GM18861 (cell line): ENCODE results near the gene NF1.
A peak's percentile ranks its signal among the peaks of the same experiment; 100 is the strongest.
"Not testable (repeated sequence)": the region's sequence is repeated elsewhere in the genome, so short reads cannot be mapped to it uniquely, and the experiment has no call there.

ENCODE experiments used
- ATAC-seq: cut with Tn5 transposase; IDR thresholded peaks from one replicate; pipeline ENCODE4 v1.9.1; 2021; ENCODE audit not compliant: unreplicated experiment

The NF1 gene

DNA sequence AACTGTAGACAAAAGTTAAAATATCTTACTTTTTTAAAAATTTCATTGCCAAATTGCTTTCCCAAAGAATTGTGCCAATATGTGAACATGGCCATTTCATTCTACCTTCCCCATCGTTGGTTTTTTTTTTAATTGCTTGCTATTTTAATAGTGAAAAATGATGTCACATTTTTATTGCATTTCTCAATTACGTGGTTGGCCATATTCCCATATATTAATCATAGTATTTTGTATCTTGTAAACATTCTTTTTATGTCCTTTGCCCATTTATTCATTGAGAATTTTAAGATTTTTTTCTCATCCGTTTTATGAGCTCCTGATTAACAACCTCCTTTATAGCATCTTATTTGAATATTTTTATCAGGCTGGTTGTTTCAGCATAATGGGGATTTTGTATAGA, 195.0 kb downstream of the NF1 start:
- no peak for ATAC-seq

DNA sequence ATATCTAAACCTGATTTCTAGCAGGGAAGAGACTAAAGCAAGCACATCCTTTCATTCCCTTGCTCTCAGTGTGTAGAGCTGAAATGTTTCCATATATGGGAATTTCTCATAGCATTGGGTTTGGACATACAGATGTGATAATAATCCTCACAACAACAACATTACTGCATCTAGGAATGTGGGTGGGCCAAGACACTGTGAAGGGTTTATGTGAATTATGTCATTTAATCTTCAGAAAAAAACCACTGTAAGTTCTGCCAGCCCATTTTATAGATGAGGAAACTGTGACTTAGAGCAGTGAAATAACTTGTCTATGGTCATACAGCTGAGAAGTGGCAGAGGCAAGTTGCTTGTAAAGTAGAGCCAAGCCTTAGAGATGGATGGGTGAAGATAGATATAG, 197.0 kb downstream of the NF1 start:
- no peak for ATAC-seq

DNA sequence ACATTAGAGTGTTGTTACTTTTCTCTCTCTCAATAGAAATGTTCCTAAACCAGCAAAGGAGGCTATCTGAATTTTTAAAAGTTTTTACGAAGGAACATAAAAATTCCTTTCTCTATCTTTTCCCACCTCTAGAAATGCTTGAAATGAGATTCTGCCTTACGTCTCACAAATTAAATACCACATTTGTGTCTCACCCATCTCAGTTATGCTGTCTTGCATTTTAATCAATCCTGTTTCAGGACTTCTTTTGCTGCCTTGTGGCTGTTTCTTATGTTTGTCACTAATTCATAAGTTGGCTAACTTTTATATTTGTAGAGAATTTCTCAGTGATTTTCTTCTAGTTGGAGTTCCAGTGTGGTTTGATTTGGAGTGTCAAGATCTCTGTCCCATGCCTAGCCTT, 198.8 kb downstream of the NF1 start:
- no peak for ATAC-seq

DNA sequence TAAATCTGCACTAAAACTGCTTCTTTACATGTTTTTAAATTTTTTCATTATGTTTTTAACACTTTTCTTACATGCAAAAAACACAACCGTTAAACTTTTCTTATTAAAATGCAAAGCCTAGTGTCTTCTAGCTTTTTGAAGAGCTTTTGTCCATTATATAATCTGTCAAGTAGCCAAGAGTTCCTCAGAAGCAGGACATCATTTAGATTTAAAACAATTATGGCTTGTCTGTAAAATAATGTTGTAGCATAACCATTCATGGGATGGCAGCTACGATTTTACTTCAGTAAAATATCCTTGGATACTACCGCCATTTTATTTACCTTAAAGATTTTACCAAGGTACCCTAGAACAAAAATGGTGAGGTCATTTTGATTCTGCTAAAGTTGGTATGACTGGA, 199.5 kb downstream of the NF1 start:
- ATAC-seq = no peak

DNA sequence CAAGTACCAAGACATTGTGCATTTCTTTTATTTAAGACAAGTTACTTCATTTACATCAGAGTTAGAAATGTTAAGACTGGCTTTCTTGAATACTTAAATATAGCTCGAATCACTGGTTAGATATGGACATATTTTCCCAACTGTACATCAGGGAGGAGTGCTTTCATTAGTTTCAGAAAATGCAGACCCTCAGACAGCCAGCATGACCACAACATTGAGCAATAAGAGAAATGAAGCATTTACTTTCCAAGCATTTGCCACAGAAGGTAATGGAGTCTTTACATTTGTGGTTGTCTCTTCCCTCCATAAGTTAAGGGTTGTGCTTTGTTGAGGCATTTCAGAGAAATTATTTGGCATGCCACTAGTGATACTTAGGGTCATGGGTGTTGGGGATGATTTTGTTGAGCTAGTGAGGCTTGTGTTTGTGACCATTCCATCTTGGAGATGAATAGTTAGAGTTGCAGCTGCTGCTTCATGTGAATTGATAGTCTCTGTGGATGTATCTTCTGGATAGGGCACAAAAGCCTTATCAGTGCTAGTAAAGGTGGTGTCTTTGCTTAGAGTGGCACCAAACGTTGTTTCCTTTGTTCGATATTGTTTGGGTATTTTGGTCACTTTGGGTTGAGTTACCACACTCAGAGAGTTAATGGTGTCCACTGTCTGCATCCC, 200.2 kb downstream of the NF1 start:
- no peak for ATAC-seq

DNA sequence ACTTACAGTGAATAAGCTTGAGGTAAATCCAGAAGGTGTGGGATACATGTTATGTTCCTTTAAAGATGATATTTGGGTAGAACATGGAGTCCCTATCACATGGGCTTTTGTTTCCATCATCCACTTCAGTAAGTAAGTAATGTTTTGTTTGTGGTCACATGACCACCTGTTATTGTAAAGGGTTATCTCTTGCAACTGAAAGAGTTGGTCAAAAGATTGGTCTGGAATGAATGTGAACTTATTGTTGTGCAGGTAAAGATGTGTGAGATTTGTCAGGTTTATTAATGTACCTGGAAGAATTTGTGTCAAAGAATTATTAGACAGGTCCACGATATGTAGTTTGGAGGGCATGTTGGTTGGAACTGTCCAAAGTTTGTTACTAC, 200.7 kb downstream of the NF1 start:
- ATAC-seq = no peak

DNA sequence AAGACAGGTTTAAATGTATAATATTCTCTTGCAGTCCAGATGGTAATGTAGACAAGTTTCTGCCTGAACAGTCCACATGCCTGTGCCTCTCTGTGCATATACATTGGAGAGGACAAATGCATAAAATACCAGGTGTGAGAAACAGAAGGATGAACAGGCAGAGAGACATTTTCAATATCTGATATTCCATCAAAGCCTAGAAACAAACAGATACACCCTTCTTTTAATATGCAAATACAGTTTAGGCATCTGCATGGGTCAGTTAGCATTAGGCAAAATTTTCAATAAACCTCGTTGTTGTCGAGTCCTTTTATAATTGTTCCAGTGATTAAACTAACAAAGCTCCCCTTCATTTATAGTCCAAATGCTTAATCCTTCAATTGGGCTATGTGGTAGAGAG, 201.4 kb downstream of the NF1 start:
- ATAC-seq = no peak

DNA sequence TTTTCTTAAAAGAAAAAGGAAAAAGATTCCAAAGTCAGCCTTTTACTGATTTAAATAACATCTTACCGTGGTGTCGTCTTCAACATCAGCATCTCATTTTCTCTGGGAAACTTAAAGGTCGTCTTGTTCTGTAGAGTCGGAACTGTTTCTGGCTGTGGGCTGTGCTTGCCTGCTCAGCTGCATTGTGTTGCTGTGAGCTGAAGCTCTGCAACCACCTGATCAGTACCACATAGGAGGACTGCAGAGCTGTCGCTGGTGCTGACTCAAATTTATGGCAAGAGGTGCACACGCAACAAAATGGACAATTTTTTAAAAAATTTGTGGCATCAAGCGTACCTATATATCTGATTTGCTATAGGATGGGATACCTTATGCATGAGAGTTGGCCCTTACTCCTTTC, 202.3 kb downstream of the NF1 start, which contains the start of gene OMG:
Gene OMG, minus strand, starts transcription at position 150 of the 400 bp plus-strand sequence. CDS start 908 bp downstream, outside the sequence.
- no peak for ATAC-seq

DNA sequence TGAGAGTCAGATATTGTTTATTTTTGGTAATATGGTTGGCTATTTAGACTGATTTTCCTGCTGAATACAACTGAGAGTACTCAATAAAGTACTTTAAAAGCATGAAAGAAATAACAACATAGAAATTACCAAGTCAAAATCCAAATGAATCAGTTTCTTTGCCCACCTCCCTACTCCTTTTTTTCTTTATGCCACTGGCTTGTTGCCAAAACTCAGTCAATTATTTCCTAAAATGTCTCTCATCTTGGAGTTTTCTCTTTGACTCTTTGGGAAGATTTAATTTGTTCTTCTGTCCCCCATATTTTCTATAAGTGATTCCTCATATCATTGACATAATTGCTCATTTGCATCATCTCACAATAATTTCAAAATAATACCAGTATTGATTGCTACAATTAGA, 204.8 kb downstream of the NF1 start:
- no peak for ATAC-seq

DNA sequence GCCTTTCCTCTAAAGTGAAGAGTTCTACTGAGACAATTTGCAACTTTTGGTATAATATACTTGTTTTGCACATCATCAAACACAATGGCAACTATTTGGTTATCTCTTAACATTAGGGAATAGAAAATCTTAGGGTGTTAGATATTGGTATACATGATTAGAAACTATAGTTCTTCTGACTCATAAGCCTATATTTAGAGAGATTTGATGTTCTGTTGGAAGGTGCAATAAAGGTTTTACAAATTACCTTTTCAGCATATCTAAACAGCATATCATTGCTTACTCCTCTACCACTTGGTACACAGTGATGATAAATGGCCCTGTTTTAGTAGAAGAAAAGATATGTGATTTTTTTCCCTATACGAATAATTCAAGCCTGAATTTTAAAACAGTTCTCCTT, 212.9 kb downstream of the NF1 start:
- ATAC-seq = no peak

DNA sequence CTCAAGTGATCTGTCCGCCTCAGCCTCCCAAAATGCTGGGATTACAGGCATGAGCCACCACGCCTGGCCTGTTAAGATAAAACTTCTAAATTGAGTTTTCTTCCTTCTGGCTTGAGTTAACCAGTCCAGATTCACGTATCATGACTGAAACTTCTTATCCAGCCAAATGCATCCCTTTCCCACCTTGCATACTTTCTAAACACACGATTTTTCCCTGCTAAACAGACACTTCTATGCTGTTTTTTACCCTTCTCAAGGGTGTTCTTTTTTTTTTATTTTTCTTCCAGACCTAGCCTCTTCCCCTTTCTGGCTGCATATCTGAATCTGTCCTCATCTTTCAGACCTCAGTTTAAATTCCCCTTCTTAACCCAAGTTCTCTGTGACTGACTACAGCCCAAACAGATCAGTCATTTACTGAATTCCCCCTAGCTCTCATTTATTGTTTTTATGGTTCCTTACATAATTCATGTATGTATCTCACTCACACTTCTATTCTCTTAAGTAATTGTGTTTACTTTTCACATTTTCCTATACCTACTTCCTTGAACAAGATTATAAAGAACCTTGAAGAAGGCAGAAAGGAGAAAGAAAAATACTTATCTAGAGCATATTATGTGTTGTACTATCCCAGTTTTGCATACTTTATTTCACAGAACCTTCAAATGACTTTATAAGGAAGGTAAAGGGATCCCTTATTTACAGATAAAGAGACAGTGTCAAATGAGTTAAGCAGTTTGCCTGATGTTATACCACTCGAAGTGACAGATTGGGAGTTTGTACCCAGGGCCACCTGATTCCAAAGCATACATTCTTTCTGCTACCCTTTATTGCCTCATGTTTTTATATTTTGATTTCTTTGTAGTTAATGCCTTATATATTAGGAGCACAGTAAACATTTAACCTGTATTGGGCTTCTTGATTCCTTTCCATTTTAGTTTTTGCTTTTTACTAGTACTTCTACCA, 213.9 kb downstream of the NF1 start:
- no peak for ATAC-seq

DNA sequence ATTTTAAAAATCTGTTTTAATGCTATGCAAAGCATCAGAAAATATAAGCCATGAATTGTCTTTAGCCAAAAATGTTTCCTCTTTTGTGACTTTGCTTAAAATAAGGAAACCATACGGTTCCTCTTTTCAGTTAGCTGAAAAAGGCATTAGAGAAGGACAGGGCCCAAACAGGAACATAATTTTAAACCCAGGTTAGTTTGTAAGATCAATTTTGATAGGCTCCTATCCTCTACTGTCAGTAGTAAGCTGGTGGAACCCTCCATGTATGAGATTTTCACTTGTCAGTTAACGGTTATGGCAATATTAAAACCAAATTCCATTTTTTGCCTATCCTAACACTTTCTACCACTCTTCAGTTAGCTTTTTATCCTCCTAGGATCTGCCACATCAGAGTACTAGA, 214.8 kb downstream of the NF1 start:
- peak; percentile 36 for ATAC-seq

DNA sequence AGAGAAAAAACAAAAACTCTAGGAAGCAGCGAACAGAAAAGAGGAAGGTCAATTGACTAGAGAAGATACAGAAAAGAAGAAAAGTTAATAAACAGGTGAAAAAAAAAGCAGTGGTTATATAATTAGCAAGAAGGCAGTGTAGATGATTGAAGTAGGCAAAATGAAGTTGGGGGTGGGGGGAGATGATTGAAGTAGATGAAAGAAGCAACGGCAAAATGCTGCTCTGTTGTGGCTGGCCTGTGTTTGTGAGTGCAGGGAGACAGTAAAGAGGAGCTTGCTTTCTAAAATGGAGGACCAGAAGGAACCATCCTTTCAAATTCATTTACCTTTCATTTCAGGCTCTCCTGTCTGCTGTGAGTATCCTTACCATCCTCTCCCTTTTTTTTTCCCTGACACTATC, 215.5 kb downstream of the NF1 start:
- ATAC-seq = no peak

DNA sequence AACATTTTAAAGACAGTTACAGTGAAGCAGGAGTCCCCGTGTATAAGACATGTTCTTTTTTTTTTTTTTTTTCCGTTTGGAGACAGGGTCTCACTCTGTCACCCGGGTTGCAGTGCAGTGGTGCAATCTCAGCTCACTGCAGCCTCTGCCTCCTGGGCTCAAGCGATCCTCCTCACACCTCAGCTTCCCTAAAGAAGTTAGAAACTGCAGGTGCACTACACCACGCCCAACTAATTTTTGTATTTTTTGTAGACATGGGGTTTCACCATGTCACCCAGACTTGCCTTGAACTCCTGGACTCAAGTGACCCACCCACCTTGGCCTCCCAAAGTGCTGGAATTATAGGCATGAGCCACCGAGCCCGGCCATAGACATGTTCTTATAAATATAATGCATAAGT, 216.1 kb downstream of the NF1 start:
- ATAC-seq = no peak

DNA sequence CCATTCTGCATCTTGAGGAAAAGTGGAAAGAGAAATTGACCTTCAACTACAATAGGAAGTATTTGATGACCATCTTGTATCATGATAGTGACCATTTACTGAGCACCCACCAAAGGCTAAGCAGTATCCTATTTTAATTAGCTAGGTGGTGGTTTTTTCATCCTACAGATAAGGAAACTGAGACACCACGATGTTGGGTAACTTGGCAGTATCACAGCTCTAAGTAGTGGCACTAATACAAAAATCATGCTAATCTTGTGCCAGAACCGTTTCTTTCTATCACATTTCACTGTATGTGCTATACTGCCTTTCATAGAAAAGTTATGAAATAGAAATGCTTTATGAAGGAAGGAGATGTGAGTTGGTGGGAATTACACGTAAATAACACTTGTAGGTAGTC, 216.7 kb downstream of the NF1 start:
- ATAC-seq = no peak

DNA sequence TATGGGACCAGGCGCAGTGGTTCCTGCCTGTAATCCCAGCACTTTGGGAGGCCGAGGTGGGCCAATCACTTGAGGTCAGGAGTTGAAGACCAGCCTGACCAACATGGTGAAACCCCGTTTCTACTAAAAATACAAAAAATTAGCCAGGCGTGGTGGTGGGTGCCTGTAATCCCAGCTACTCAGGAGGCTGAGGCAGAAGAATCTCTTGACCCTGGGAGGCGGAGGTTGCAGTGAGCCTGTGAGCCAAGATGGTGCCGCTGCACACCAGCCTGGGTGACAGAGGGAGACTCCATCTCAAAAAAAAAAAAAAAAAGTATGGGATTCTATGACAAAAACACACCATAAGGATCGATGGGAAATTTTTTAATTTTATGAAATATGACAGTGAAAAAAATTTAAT, 217.4 kb downstream of the NF1 start:
- ATAC-seq = not testable (repeated sequence)

DNA sequence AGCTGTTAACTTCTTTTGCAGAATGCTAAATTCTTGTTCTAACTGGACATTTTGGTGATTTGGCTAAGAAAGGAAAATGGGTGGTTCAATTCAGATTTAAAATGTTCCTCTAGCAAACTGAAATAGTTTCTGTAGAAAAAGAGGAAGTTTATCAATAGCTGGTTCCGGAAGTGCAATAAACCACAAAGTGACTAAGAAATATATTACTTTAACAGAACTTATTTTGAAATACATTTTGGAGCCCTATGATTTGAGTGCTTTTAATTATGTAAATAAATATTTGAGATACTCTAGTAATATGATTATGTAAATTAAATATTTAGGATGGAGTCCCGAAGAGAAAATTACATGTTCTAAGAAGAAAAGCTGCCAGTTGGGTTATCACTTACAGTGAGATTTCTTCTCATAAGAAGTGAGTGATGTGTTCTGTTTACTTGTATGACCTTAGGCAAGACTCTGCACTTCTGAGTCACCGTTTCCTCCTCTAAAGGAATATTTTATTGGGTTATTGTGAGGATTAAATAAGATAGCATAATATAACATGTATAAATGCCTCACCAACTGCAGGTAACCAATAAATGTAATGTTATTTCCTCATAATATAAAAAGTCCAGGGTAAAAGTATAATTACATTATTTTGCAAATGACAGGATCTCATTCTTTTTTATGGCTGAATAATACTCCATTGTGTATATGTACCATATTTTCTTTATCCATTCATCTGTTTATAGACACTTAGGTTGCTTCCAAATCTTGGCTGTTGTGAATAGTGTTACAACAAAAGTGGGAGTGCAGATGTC, 219.4 kb downstream of the NF1 start, which contains the start of gene EVI2B:
Gene EVI2B, minus strand, starts transcription at position 73 of the 800 bp plus-strand sequence. CDS start 8,445 bp downstream, outside the sequence.
- ATAC-seq = peak; percentile 38

DNA sequence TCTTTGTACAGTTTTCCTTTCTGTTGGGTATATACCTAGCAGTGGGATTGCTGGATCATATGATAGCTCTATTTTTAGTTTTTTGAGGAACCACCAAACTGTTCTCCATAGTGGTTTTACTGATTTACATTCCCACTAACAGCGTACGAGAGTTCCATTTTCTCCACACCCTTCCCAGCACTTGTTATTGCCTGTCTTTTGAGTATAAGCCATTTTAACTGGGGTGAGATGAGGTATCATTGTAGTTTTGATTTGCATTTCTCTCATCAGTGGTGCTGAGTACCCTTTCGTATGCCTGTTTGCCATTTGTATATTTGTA, 220.0 kb downstream of the NF1 start:
- no peak for ATAC-seq

DNA sequence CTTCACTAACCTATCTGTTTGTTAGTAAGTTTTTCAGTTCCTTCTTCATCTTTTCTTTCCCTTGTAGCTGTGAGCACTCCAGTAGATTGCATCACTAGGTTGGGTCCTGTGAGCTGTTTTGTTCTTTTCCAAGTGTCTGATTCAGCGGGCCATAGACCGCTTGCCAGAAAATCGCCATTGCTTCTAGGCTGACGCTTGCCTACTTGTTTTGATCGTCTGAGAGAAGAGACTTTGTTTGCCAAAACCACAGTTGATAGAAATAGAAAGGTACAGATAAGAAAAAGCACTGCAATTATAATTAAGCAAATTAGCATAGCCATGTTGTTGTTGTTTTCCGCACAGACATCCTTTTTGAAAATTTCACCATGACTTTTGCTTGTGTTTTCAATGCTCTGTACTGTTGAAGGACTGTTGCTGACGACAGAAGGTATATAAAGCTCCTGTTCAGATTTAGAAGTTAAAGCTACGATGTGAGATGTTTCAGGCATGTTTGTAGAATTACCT, 223.6 kb downstream of the NF1 start:
- ATAC-seq = no peak

DNA sequence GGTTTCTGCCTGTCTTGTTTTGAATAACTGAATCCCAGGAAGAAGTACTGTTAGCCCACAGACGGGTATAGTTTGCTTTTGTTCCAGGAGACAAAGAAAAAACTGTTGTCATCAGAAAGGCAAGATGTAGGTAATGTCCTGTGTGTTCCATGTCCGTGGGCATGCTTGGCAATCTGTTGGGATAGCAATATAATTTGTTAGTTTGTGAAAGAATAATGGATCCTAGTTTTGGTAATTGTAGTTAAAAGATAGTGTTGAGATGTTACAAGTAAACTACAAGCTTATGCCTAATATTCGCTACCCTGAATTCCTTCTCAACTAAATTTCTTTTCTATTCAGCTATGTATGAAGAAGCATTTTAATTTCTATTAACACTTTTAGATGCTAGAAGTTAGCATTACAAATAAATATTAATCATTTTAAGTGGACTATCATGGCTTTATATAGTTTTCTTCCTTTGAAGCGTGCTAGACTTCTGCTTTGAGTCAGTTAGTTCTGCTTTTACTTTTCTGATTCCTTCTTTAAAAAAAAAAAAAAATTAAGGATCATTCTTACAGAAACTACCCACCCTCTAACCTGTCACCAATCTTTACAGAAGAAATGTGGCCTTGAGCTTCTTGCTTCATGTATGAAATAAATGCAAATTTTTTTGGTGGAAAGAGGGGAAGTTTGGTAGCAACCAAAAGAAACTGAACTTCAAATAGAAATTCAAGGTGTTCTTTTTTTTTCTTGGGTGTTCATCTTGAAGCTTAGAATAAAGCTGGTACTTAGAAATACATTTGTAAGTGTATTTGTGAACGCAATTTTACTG, 224.3 kb downstream of the NF1 start:
- no peak for ATAC-seq
